Right cardiac atrium (tissue), 5 donors: ENCODE measurements around the gene SHOX. TPM values are rescaled to one million over a fixed set of nuclear protein-coding genes. Genes with fewer than 3 reads are reported as not detected.
"Not testable (repeated sequence)": the region's sequence is repeated elsewhere in the genome, so short reads cannot be mapped to it uniquely, and the experiment has no call there.

Experiments
- ATAC-seq, 2 donors: fragments of 200-7000 bp; cut with Tn5 transposase; one replicate each; pipeline versions ENCODE4 v1.8.0 to v1.9.1; 2020; ENCODE audit warnings: moderate library complexity in 2 of 2, mild to moderate bottlenecking in 1 of 2
- DNase-seq, 3 donors: peaks; one replicate each; pipeline ENCODE4 v3.0.0-alpha.2; 2020
- H3K27ac ChIP-seq: one replicate; pipeline ENCODE4 v1.5.1; 2013; ENCODE audit warnings: mild to moderate bottlenecking, low read length, control low read depth, moderate library complexity
- H3K27me3 ChIP-seq: one replicate; pipeline ENCODE4 v1.6.1; 2013; ENCODE audit not compliant: control insufficient read depth, insufficient read depth
- H3K4me1 ChIP-seq: one replicate; pipeline ENCODE4 v1.6.1; 2013; ENCODE audit warnings: low read length; ENCODE audit not compliant: control insufficient read depth, insufficient read depth
- H3K4me3 ChIP-seq: one replicate; pipeline ENCODE4 v1.5.1; 2013; ENCODE audit warnings: low read length, control low read depth
- H3K9me3 ChIP-seq: one replicate; pipeline ENCODE4 v1.6.1; 2013; ENCODE audit warnings: low read length; ENCODE audit not compliant: control insufficient read depth
- WGBS: extraction: QIAGEN DNeasy Blood & Tissue Kit; methylation state at CpG from one replicate; pipeline ENCODE4 v1.1.7; 2013; 5-methylcytosine and 5-hydroxymethylcytosine counted together
- intact Hi-C, 4 donors: fragments of 100-400 bp; cut with DNase I; formaldehyde crosslinking; loops; one replicate each; pipeline versions ENCODE4 v1.11.0 to v1.14.0; 2022 to 2023
- polyA plus RNA-seq: library from polyadenylated mRNA; stranded (reverse); fragments of 200-250 nt; gene quantifications from one replicate; pipeline ENCODE4 v1.2.3, GENCODE V29; 2013
- total RNA-seq, 4 donors: library from RNA; stranded (reverse); fragmentation: NEBNext Ultra II Directional; extraction: Animal tissue kit (Norgen Biotek cat#: 25700); gene quantifications; one replicate each; pipeline ENCODE4 v1.2.1, GENCODE V29; 2021
- donor health status: healthy with polysubstance abuse.
- donor health status: DM: no; HTN: yes; CAD: no.
- donor health status: DM: no; HTN: no; CAD: no.
- donor health status: DM: no; HTN: yes; CAD: no; lungs with severe emphysema.
- donor health status: DM: yes; HTN: yes; CAD: no.

SHOX gene
- total and polyA plus RNA-seq, 5 donors, result not detected

GRCh38 chrX:604616-605015 lies 26.0 kb upstream of the SHOX start:
- H3K9me3 ChIP-seq, H3K27me3 ChIP-seq, DNase-seq, H3K27ac ChIP-seq, H3K4me1 ChIP-seq, ATAC-seq, H3K4me3 ChIP-seq, intact Hi-C loops: not testable (repeated sequence)

GRCh38 chrX:608088-608487 lies 22.5 kb upstream of the SHOX start:
- DNase-seq, ATAC-seq, H3K27ac ChIP-seq, H3K4me1 ChIP-seq, H3K4me3 ChIP-seq, intact Hi-C loops, H3K9me3 ChIP-seq, H3K27me3 ChIP-seq: not testable (repeated sequence)
- 71% methylated on average over 2 of the region's 3 CpGs for WGBS

GRCh38 chrX:614136-614535 lies 16.5 kb upstream of the SHOX start:
- DNase-seq, result no peak
- H3K27me3 ChIP-seq, result peaks cover 2% of the 10 kb centered on the region
- intact Hi-C loops, result no loop called here
- H3K27ac ChIP-seq, result no peak overlapping the region
- no peaks in the 10 kb centered on the region for H3K4me1 ChIP-seq
- no peak for ATAC-seq
- no peaks in the 10 kb centered on the region for H3K9me3 ChIP-seq
- WGBS, result 80% methylated on average over 5 of the region's 5 CpGs
- H3K4me3 ChIP-seq, result no peak overlapping the region

- H3K27me3 ChIP-seq, result peaks cover 2% of the 10 kb centered on the region
Measured at GRCh38 chrX:617401-617800, 13.2 kb upstream of the SHOX start.

GRCh38 chrX:617891-618290 lies 12.7 kb upstream of the SHOX start:
- Histone ChIP-seq H3K4me3 (no peak overlapping the region), H3K9me3 (no peaks in the 10 kb centered on the region), H3K27ac (no peak overlapping the region), H3K4me1 (no peaks in the 10 kb centered on the region), H3K27me3 (peaks cover 2% of the 10 kb centered on the region)
- ATAC-seq, result no peak
- no peak for DNase-seq
- WGBS, result 58% methylated on average over 8 of the region's 8 CpGs
- intact Hi-C loops, result no loop called here

More at GRCh38 chrX:617401-617800, 13.2 kb upstream of the SHOX start:
- 41% methylated on average over 7 of the region's 7 CpGs for WGBS
- Histone ChIP-seq H3K4me1 (no peaks in the 10 kb centered on the region), H3K9me3 (no peaks in the 10 kb centered on the region), H3K27ac (no peak overlapping the region), H3K4me3 (no peak overlapping the region)
- DNase-seq (no peak), ATAC-seq (no peak)
- intact Hi-C loops, result no loop called here

GRCh38 chrX:618304-618703 lies 12.3 kb upstream of the SHOX start:
- H3K4me3 ChIP-seq, H3K27ac ChIP-seq, ATAC-seq, H3K27me3 ChIP-seq, H3K9me3 ChIP-seq, DNase-seq, intact Hi-C loops, H3K4me1 ChIP-seq: not testable (repeated sequence)

GRCh38 chrX:618761-619450 lies 11.7 kb upstream of the SHOX start:
- DNase-seq (no peak), ATAC-seq (peak in 1 of 2 donors; percentile 14)
- no peaks in the 10 kb centered on the region for H3K4me1 ChIP-seq
- peaks cover 2% of the 10 kb centered on the region for H3K27me3 ChIP-seq
- intact Hi-C loops, result no loop called here
- no peak overlapping the region for H3K27ac ChIP-seq
- WGBS, result 7% methylated on average over 54 of the region's 54 CpGs
- no peak overlapping the region for H3K4me3 ChIP-seq
- H3K9me3 ChIP-seq, result no peaks in the 10 kb centered on the region

GRCh38 chrX:619451-619811 lies 11.2 kb upstream of the SHOX start:
- no peak overlapping the region for H3K4me3 ChIP-seq
- peaks cover 2% of the 10 kb centered on the region for H3K27me3 ChIP-seq
- no peaks in the 10 kb centered on the region for H3K4me1 ChIP-seq
- WGBS, result 3% methylated on average over 23 of the region's 23 CpGs
- no peak overlapping the region for H3K27ac ChIP-seq
- H3K9me3 ChIP-seq, result no peaks in the 10 kb centered on the region
- no peak for ATAC-seq
- intact Hi-C loops, result no loop called here
- no peak for DNase-seq

- Histone ChIP-seq H3K27me3 (peaks cover 2% of the 10 kb centered on the region), H3K9me3 (no peaks in the 10 kb centered on the region), H3K27ac (no peak overlapping the region), H3K4me1 (no peaks in the 10 kb centered on the region), H3K4me3 (no peak overlapping the region)
- intact Hi-C loops, result no loop called here
- no peak for DNase-seq
- 2% methylated on average over 48 of the region's 48 CpGs for WGBS
- no peak for ATAC-seq
Measured at GRCh38 chrX:619812-620531, 10.6 kb upstream of the SHOX start.

GRCh38 chrX:621705-622503 lies 8.7 kb upstream of the SHOX start:
- Histone ChIP-seq H3K27ac (no peak overlapping the region), H3K27me3 (peaks cover 2% of the 10 kb centered on the region), H3K4me1 (no peaks in the 10 kb centered on the region), H3K4me3 (no peak overlapping the region), H3K9me3 (no peaks in the 10 kb centered on the region)
- no peak for DNase-seq
- intact Hi-C loops, result no loop called here
- ATAC-seq, result no peak
- 13% methylated on average over 11 of the region's 11 CpGs for WGBS

- WGBS, result 47% methylated on average over 3 of the region's 3 CpGs
- H3K4me1 ChIP-seq, H3K27ac ChIP-seq, H3K9me3 ChIP-seq, ATAC-seq, H3K4me3 ChIP-seq, H3K27me3 ChIP-seq, intact Hi-C loops, DNase-seq: not testable (repeated sequence)
Measured at GRCh38 chrX:622802-623201, 7.8 kb upstream of the SHOX start.
